HL-60 (cell line): Measurements from ENCODE around the gene RELCH.

Experiments
- DNase-seq, 2 experiments: peaks; one replicate each; pipeline ENCODE4 v3.0.0-alpha.2; 2010 to 2020; ENCODE audit warnings: low read depth in 1 of 2, low spot score in 1 of 2
- H3K27ac ChIP-seq: fragments of 250-450 bp; sonication (Bioruptor Pico); replicated peaks from 2 replicates; pipeline ENCODE4 v1.5.1; 2020; ENCODE audit warnings: mild to moderate bottlenecking, moderate library complexity
- H3K27me3 ChIP-seq: fragments of 250-450 bp; sonication (Bioruptor Pico); 2 replicates; pipeline ENCODE4 v1.5.1; 2021; ENCODE audit warnings: mild to moderate bottlenecking, moderate library complexity; ENCODE audit not compliant: insufficient read depth, poor library complexity, severe bottlenecking
- H3K4me3 ChIP-seq: replicated peaks from 2 replicates; pipeline ENCODE4 v1.5.1; 2011; ENCODE audit warnings: mild to moderate bottlenecking, control low read depth, low read length; ENCODE audit not compliant: insufficient read depth
- CTCF ChIP-seq: IDR thresholded peaks from one replicate; pipeline ENCODE4 v1.5.1; 2011; ENCODE audit warnings: low read length, control low read depth, inconsistent platforms; ENCODE audit not compliant: insufficient read depth
- GABPA ChIP-seq: IDR thresholded peaks from 2 replicates; pipeline ENCODE4 v1.6.1; 2012; ENCODE audit warnings: low read depth
- POLR2AphosphoS5 ChIP-seq: IDR thresholded peaks from 2 replicates; pipeline ENCODE4 v1.6.1; 2012; ENCODE audit warnings: low read depth
- REST ChIP-seq: IDR thresholded peaks from 2 replicates; pipeline ENCODE4 v1.6.1; 2012; ENCODE audit warnings: low read depth; ENCODE audit not compliant: insufficient replicate concordance
- SPI1 ChIP-seq: IDR thresholded peaks from 2 replicates; pipeline ENCODE4 v1.6.1; 2012; ENCODE audit warnings: low read depth, mild to moderate bottlenecking, borderline replicate concordance

Gene RELCH

GRCh38 chr18:62342884-62343283, 155.8 kb downstream of the RELCH start:
- peaks cover 10% of the 10 kb centered on the region for H3K27me3 ChIP-seq
- TF ChIP-seq REST, result no peak
- no peak for TF ChIP-seq GABPA
- TF ChIP-seq CTCF, result no peak
- TF ChIP-seq POLR2AphosphoS5, result no peak
- TF ChIP-seq SPI1, result no peak
- no peak for DNase-seq
- H3K27ac ChIP-seq, result no peak overlapping the region
- H3K4me3 ChIP-seq, result no peak overlapping the region

GRCh38 chr18:62343316-62343715, 156.3 kb downstream of the RELCH start:
- no peak overlapping the region for H3K27ac ChIP-seq
- DNase-seq, result no peak
- no peak overlapping the region for H3K4me3 ChIP-seq
- peaks cover 7% of the 10 kb centered on the region for H3K27me3 ChIP-seq
- TF ChIP-seq CTCF (no peak), POLR2AphosphoS5 (no peak), GABPA (no peak), SPI1 (no peak), REST (no peak)

GRCh38 chr18:62345909-62346308, 158.9 kb downstream of the RELCH start:
- H3K27ac ChIP-seq, result no peak overlapping the region
- no peak overlapping the region for H3K4me3 ChIP-seq
- TF ChIP-seq CTCF, result no peak
- DNase-seq, result no peak
- peaks cover 6% of the 10 kb centered on the region for H3K27me3 ChIP-seq

- Histone ChIP-seq H3K27me3 (peaks cover 6% of the 10 kb centered on the region), H3K27ac (no peak overlapping the region), H3K4me3 (no peak overlapping the region)
- no peak for TF ChIP-seq GABPA
- no peak for TF ChIP-seq POLR2AphosphoS5
- no peak for DNase-seq
Measured at GRCh38 chr18:62346333-62347088, 159.5 kb downstream of the RELCH start.
